Lower lobe of right lung (tissue), 2 donors: ENCODE data around the gene ODF2. TPM values are rescaled to one million over a fixed set of nuclear protein-coding genes. Genes with fewer than 3 reads are reported as not detected.
"Not testable (repeated sequence)": the region's sequence is repeated elsewhere in the genome, so short reads cannot be mapped to it uniquely, and the experiment has no call there.

ENCODE experiments used
- ATAC-seq, 2 donors: fragments of 200-7000 bp; cut with Tn5 transposase; one replicate each; pipeline ENCODE4 v1.9.1; 2020 to 2022; ENCODE audit warnings: mild to moderate bottlenecking in 2 of 2, moderate library complexity in 2 of 2
- DNase-seq: peaks from one replicate; pipeline ENCODE4 v3.0.0-alpha.2; 2020
- H3K27ac ChIP-seq: fragments of 200-600 bp; one replicate; pipeline ENCODE4 v1.8.0; 2022
- H3K27me3 ChIP-seq: fragments of 200-600 bp; one replicate; pipeline ENCODE4 v1.8.0; 2022; ENCODE audit warnings: low read depth
- H3K36me3 ChIP-seq: fragments of 200-600 bp; one replicate; pipeline ENCODE4 v1.8.0; 2022; ENCODE audit warnings: mild to moderate bottlenecking
- H3K4me1 ChIP-seq: fragments of 200-600 bp; one replicate; pipeline ENCODE4 v1.8.0; 2022
- H3K4me3 ChIP-seq: fragments of 200-600 bp; one replicate; pipeline ENCODE4 v1.8.0; 2022; ENCODE audit warnings: mild to moderate bottlenecking
- H3K9me3 ChIP-seq: fragments of 200-600 bp; one replicate; pipeline ENCODE4 v1.8.0; 2022
- intact Hi-C: fragments of 100-400 bp; cut with DNase I; formaldehyde crosslinking; loops from one replicate; pipeline ENCODE4 v1.11.0; 2022
- total RNA-seq: library from RNA; stranded (reverse); fragmentation: NEBNext Ultra II Directional; extraction: Animal tissue kit (Norgen Biotek cat#: 25700); gene quantifications from one replicate; pipeline ENCODE4 v1.2.1, GENCODE V29; 2021
- TF ChIP-seq, protein P1 (sequence below): fragments of 200-600 bp; IDR thresholded peaks from one replicate; pipeline ENCODE4 v1.8.0; 2022; ENCODE audit warnings: antibody characterized with exemption, mild to moderate bottlenecking
- donor health status: DM: no; HTN: yes; CAD: no; lungs with severe emphysema.

The ODF2 gene
- total RNA-seq, 1 donor from 2014 or later: 20.3 TPM

DNA sequence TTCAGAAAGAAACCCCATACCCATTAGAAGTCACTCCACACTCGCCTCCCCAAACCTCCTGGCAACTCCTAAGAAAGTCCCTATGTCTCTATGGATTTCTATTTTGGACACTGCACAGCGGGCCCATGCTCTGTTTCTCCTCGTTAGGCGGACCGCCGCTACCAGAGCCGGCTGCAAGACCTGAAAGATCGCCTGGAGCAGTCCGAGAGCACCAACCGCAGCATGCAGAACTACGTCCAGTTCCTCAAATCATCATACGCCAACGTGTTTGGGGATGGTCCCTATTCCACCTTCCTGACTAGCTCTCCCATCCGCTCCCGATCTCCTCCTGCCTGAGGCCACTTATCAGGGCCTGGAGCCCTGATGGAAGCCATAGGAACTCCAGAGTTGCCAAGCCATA lies 44.1 kb downstream of the ODF2 start:
- DNase-seq (no peak), ATAC-seq (no peak)
- Histone ChIP-seq H3K36me3 (peaks cover 55% of the 10 kb centered on the region), H3K27ac (no peak overlapping the region), H3K9me3 (no peaks in the 10 kb centered on the region), H3K27me3 (no peaks in the 10 kb centered on the region), H3K4me3 (no peak overlapping the region), H3K4me1 (peaks cover 9% of the 10 kb centered on the region)
- TF ChIP-seq, protein P1, sequence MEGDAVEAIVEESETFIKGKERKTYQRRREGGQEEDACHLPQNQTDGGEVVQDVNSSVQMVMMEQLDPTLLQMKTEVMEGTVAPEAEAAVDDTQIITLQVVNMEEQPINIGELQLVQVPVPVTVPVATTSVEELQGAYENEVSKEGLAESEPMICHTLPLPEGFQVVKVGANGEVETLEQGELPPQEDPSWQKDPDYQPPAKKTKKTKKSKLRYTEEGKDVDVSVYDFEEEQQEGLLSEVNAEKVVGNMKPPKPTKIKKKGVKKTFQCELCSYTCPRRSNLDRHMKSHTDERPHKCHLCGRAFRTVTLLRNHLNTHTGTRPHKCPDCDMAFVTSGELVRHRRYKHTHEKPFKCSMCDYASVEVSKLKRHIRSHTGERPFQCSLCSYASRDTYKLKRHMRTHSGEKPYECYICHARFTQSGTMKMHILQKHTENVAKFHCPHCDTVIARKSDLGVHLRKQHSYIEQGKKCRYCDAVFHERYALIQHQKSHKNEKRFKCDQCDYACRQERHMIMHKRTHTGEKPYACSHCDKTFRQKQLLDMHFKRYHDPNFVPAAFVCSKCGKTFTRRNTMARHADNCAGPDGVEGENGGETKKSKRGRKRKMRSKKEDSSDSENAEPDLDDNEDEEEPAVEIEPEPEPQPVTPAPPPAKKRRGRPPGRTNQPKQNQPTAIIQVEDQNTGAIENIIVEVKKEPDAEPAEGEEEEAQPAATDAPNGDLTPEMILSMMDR: no peak
- intact Hi-C loops: no loop called here

DNA sequence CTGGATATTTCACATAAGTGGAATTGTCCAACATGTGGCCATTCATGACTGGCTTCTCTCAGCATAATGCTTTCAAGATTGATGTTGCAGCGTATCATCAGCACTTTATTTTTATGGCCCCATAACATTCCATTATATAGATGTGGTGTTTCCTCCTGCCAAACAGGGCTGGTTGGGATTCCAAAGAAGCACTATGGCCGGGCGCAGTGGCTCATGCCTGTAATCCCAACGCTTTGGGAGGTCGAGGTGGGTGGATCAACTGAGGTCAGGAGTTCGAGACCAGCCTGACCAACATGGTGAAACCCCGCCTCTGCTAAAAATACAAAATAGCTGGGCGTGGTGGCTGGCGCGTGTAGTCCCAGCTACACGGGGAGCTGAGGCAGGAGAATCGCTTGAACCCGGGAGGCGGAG lies 47.6 kb downstream of the ODF2 start:
- ATAC-seq, DNase-seq, H3K4me3 ChIP-seq, H3K27me3 ChIP-seq, H3K9me3 ChIP-seq, intact Hi-C loops, H3K27ac ChIP-seq: not testable (repeated sequence)
- Histone ChIP-seq H3K36me3 (peaks cover 29% of the 10 kb centered on the region), H3K4me1 (peaks cover 22% of the 10 kb centered on the region)

DNA sequence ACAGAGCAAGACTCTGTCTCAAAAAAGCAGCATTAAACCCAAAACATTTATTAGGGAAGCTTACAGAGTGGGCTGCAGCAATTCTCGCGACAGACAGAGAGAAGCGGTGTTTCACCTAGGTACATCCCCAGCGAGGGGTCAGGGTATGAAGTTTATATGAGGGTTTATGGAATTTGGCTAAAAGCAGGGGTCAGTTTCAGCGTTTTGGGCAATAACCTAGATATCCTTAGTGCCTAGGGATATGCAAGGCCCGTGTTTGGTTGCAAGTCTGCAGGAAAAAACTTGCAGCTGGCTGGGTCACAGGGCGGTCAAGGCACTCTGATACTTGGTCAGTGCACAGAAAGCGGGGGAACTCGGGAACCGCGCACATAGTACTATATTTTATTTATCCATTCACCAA lies 48.1 kb downstream of the ODF2 start:
- ATAC-seq: peak; percentile 24 to 41
- TF ChIP-seq, protein P1: no peak
- intact Hi-C loops: no loop called here

DNA sequence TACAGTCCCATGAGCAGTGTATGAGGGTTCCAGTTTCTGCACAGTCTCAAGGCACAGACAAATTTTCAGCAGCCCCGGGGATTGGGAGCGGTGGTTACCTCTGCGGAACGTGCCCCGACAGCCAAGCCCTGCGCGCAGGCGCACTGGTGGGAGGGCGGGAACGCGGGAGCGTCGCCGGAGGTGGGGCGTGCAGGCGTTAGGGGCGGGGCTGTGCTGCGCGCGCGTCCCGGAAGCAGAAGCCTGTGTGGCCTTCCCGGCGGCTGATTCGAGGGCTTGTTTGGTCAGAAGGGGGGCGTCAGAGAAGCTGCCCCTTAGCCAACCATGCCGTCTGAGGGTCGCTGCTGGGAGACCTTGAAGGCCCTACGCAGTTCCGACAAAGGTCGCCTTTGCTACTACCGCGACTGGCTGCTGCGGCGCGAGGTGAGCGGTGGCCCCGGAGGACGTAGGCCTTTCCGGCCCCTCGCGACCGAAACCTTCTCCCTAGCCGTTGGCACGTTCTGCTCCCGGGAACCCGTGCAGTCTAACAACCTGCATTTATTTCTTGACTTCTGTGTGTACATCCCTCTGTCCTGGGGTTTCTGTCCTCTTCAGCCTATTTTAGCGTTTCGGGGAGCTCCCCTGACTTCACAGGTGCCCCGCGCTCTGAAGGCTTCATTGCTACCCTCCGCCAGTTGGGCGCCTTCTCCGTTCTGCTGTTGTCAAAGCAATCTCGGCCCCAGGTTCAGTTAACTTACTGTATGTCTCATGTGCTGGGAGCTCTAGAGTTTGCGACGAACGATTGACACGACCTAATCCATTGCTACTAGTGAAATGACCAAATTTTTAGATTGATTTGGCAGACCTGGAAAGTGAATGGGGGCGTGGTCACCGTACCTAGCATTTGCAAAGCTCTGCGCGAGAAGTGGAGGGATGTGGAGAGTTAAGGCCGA lies 48.9 kb downstream of the ODF2 start, which contains the start of gene GLE1:
TSS of gene GLE1 (plus strand) at position 235 of the 929 bp plus-strand sequence. CDS start at position 322, 87 bp downstream.
- TF ChIP-seq, protein P1: no peak
- no peaks in the 10 kb centered on the region for H3K9me3 ChIP-seq
- ATAC-seq (peak; percentile 99 to 100), DNase-seq (peak; percentile 97)
- peaks cover 22% of the 10 kb centered on the region for H3K4me1 ChIP-seq
- no peaks in the 10 kb centered on the region for H3K27me3 ChIP-seq
- H3K36me3 ChIP-seq: peaks cover 29% of the 10 kb centered on the region
- H3K4me3 ChIP-seq: peak within 1 kb of the TSS; percentile 81
- H3K27ac ChIP-seq: peak within 1 kb of the TSS; percentile 88
- intact Hi-C loops: no loop called here

More for the DNA sequence above, 48.1 kb downstream of the ODF2 start:
- H3K27ac ChIP-seq: peak overlapping the region; percentile 88
- peaks cover 29% of the 10 kb centered on the region for H3K36me3 ChIP-seq
- H3K4me1 ChIP-seq: peaks cover 22% of the 10 kb centered on the region
- DNase-seq: no peak
- peak overlapping the region; percentile 81 for H3K4me3 ChIP-seq
- H3K27me3 ChIP-seq: no peaks in the 10 kb centered on the region
- no peaks in the 10 kb centered on the region for H3K9me3 ChIP-seq

DNA sequence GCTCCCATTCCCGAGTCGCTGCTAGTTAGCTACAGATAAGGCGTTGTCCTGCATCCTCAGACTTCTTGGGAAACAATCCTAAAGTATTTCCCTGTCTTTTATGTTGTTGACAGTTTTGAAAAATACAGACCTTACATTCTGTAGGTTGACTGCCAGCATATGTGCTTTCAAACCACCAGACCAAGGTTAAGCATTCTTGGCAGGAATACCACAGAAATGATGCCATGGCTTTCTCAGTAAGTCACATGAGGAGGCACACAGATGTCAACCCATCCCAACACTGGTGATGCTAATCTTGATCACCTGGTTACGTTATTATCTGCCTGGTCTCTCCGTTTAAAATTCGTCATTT lies 49.6 kb downstream of the ODF2 start:
- Histone ChIP-seq H3K4me3 (peak overlapping the region; percentile 81), H3K27me3 (no peaks in the 10 kb centered on the region), H3K9me3 (no peaks in the 10 kb centered on the region), H3K36me3 (peaks cover 31% of the 10 kb centered on the region), H3K4me1 (peaks cover 22% of the 10 kb centered on the region), H3K27ac (peak overlapping the region; percentile 88)
- no peak for ATAC-seq
- TF ChIP-seq, protein P1: no peak
- no peak for DNase-seq
- intact Hi-C loops: no loop called here

DNA sequence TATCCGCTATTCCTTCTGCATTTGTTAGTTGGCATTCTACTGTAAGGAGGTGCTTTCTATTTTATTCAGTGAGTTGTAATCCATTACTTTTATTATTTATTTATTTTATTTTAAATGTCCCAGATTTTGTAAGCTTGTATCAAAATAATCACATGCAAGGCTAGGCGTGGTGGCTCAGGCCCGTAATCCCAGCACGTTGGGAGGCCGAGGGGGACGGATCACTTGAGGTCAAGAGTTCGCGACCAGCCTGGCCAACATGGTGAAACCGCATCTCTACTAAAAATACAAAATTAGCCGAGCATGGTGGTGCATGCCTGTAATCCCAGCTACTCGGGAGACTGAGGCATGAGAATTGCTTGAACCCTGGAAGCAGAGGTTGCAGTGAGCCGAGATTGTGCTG lies 50.1 kb downstream of the ODF2 start:
- H3K27ac ChIP-seq, H3K27me3 ChIP-seq, DNase-seq, H3K9me3 ChIP-seq, intact Hi-C loops, ATAC-seq, H3K4me3 ChIP-seq: not testable (repeated sequence)
- H3K36me3 ChIP-seq: peaks cover 36% of the 10 kb centered on the region
- H3K4me1 ChIP-seq: peaks cover 22% of the 10 kb centered on the region
